ENCODE data around the gene UTS2B.

Gene UTS2B

DNA sequence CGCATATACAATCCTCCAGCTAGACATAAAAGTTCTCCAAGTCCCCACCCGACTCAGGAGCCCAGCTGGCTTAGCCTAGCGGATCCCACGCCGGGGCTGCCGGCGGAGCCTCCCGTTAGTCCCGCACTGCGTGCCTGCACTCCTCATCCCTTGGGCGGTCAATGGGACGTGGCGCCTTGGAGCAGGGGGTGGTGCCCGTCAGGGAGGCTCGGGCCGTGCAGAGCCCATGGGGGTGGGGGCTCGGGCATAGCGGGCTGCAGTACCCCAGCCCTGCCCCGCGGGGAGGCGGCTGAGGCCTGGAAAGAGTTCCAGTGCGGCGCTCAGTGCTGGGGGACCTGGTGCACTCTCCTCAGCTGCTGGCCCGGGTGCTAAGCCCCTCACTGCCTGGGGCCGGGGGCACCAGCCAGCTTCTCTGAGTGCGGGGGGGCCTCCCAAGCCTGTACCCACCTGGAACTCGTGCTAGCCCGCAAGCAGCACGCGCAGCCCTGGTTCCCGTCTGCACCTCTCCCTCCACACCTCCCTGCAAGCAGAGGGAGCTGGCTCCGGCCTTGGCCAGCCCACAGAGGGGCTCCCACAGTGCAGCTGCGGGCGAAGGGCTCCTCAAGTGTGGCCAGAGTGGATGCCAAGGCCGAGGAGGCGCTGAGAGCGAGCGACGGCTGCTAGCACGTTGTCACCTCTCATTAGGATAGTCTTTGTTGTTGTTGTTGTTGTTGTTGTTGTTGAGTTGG, 13.3 kb downstream of the UTS2B start:
- no peak overlapping the region for H3K4me2 ChIP-seq (ENCODE audit: low read length)
- DNase-seq: no peak
- H3K4me1 ChIP-seq (ENCODE audit: control insufficient read depth in 1 of 2, insufficient read depth in 2 of 2, low read length in 2 of 2): peaks cover 0 to 5% of the 10 kb centered on the region in 2 experiments
- WGBS (ENCODE audit: extremely low coverage, insufficient coverage, insufficient read length): no CpG with 5 or more reads among the region's 40 CpGs
- no peaks in the 10 kb centered on the region for H3K36me3 ChIP-seq (ENCODE audit: control insufficient read depth in 1 of 2, insufficient read depth in 2 of 2, low read length in 2 of 2)
- no peaks in the 10 kb centered on the region for H3K9me3 ChIP-seq (ENCODE audit: insufficient read depth, low read depth, low read length)
- no peak overlapping the region for H3K27ac ChIP-seq (ENCODE audit: low read depth, low read length)
- no peak overlapping the region for H3K4me3 ChIP-seq (ENCODE audit: low read depth, low read length)
- H3K9ac ChIP-seq (ENCODE audit: low read length): no peak overlapping the region
- H3K4ac ChIP-seq (ENCODE audit: low read depth, low read length): no peak overlapping the region
- no peak overlapping the region for H2AK5ac ChIP-seq (ENCODE audit: low read length)
- H3K79me1 ChIP-seq (ENCODE audit: low read length): no peaks in the 10 kb centered on the region
- no peak overlapping the region for H3K18ac ChIP-seq (ENCODE audit: low read length)
- no peak overlapping the region for H4K91ac ChIP-seq (ENCODE audit: low read depth, low read length)
- H3K23ac ChIP-seq (ENCODE audit: low read length): no peak overlapping the region
- H4K8ac ChIP-seq (ENCODE audit: low read depth, low read length): no peak overlapping the region
- no peak overlapping the region for H2BK120ac ChIP-seq (ENCODE audit: insufficient read depth, low read length, poor library complexity)
- no peak overlapping the region for H2BK12ac ChIP-seq (ENCODE audit: low read length)
- H2AFZ ChIP-seq (ENCODE audit: insufficient read depth, low read length, poor library complexity): no peak overlapping the region
- H3K14ac ChIP-seq (ENCODE audit: low read length): no peak overlapping the region
- H3K79me2 ChIP-seq (ENCODE audit: control insufficient read depth, insufficient read depth, low read length, poor library complexity): no peaks in the 10 kb centered on the region
- H4K12ac ChIP-seq (ENCODE audit: low read depth, low read length): no peak overlapping the region
- H2BK5ac ChIP-seq (ENCODE audit: low read depth, low read length, poor library complexity): no peak overlapping the region
- H3K27me3 ChIP-seq (ENCODE audit: insufficient read depth, low read length): no peaks in the 10 kb centered on the region

- WGBS (ENCODE audit: extremely low coverage, insufficient coverage, insufficient read length): no CpG with 5 or more reads among the region's 5 CpGs
- no peak overlapping the region for H3K4me2 ChIP-seq (ENCODE audit: low read length)
- H3K79me2 ChIP-seq (ENCODE audit: control insufficient read depth, insufficient read depth, low read length, poor library complexity): no peaks in the 10 kb centered on the region
- no peak overlapping the region for H3K14ac ChIP-seq (ENCODE audit: low read length)
- no peak overlapping the region for H3K27ac ChIP-seq (ENCODE audit: low read depth, low read length)
- H3K9me3 ChIP-seq (ENCODE audit: insufficient read depth, low read depth, low read length): no peaks in the 10 kb centered on the region
- no peak overlapping the region for H3K4ac ChIP-seq (ENCODE audit: low read depth, low read length)
- H3K23ac ChIP-seq (ENCODE audit: low read length): no peak overlapping the region
- H3K79me1 ChIP-seq (ENCODE audit: low read length): no peaks in the 10 kb centered on the region
- H3K4me3 ChIP-seq (ENCODE audit: low read depth, low read length): no peak overlapping the region
- H3K9ac ChIP-seq (ENCODE audit: low read length): no peak overlapping the region
- H2BK5ac ChIP-seq (ENCODE audit: low read depth, low read length, poor library complexity): no peak overlapping the region
- H3K18ac ChIP-seq (ENCODE audit: low read length): no peak overlapping the region
- no peak overlapping the region for H2BK120ac ChIP-seq (ENCODE audit: insufficient read depth, low read length, poor library complexity)
- H2BK12ac ChIP-seq (ENCODE audit: low read length): no peak overlapping the region
- H4K8ac ChIP-seq (ENCODE audit: low read depth, low read length): no peak overlapping the region
- H3K36me3 ChIP-seq (ENCODE audit: control insufficient read depth in 1 of 2, insufficient read depth in 2 of 2, low read length in 2 of 2): no peaks in the 10 kb centered on the region
- no peak overlapping the region for H4K12ac ChIP-seq (ENCODE audit: low read depth, low read length)
- H3K4me1 ChIP-seq (ENCODE audit: control insufficient read depth in 1 of 2, insufficient read depth in 2 of 2, low read length in 2 of 2): peaks cover 0 to 5% of the 10 kb centered on the region in 2 experiments
- H2AK5ac ChIP-seq (ENCODE audit: low read length): no peak overlapping the region
- no peak overlapping the region for H2AFZ ChIP-seq (ENCODE audit: insufficient read depth, low read length, poor library complexity)
- H4K91ac ChIP-seq (ENCODE audit: low read depth, low read length): no peak overlapping the region
- peak in 1 of 2 donors; percentile 24 for DNase-seq
- H3K27me3 ChIP-seq (ENCODE audit: insufficient read depth, low read length): no peaks in the 10 kb centered on the region
Measured at GRCh38 chr3:191314109-191314728, 16.1 kb downstream of the UTS2B start.

DNA sequence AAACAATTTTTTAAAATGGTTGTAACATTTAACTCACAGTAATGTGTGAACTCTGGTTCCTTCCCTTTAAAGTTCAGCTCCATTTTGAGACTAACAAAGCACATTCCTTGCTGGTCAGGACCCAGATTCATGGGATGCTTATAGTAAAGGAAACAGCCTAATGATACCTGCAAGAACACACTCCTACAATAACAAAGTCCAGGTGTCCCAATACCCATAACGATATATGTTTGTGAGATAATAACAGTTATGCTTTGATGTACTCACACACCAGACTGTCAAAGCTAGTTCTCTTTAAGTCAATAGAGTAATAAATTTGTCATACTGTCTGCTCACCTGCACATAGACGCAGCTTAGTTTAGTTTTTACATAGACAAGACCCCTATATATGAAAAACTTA, 17.0 kb downstream of the UTS2B start:
- H3K79me2 ChIP-seq (ENCODE audit: control insufficient read depth, insufficient read depth, low read length, poor library complexity): no peaks in the 10 kb centered on the region
- H3K18ac ChIP-seq (ENCODE audit: low read length): no peak overlapping the region
- no peaks in the 10 kb centered on the region for H3K9me3 ChIP-seq (ENCODE audit: insufficient read depth, low read depth, low read length)
- no peak overlapping the region for H2BK12ac ChIP-seq (ENCODE audit: low read length)
- no peaks in the 10 kb centered on the region for H3K36me3 ChIP-seq (ENCODE audit: control insufficient read depth in 1 of 2, insufficient read depth in 2 of 2, low read length in 2 of 2)
- no peak overlapping the region for H2BK120ac ChIP-seq (ENCODE audit: insufficient read depth, low read length, poor library complexity)
- no peak overlapping the region for H2AFZ ChIP-seq (ENCODE audit: insufficient read depth, low read length, poor library complexity)
- peak in 1 of 2 donors; percentile 11 for DNase-seq
- WGBS (ENCODE audit: extremely low coverage, insufficient coverage, insufficient read length): no CpG with 5 or more reads among the region's 2 CpGs
- no peak overlapping the region for H4K91ac ChIP-seq (ENCODE audit: low read depth, low read length)
- no peak overlapping the region for H2AK5ac ChIP-seq (ENCODE audit: low read length)
- no peaks in the 10 kb centered on the region for H3K27me3 ChIP-seq (ENCODE audit: insufficient read depth, low read length)
- no peak overlapping the region for H3K4me2 ChIP-seq (ENCODE audit: low read length)
- no peak overlapping the region for H3K23ac ChIP-seq (ENCODE audit: low read length)
- H3K79me1 ChIP-seq (ENCODE audit: low read length): no peaks in the 10 kb centered on the region
- H3K14ac ChIP-seq (ENCODE audit: low read length): no peak overlapping the region
- H4K8ac ChIP-seq (ENCODE audit: low read depth, low read length): no peak overlapping the region
- H3K4me1 ChIP-seq (ENCODE audit: control insufficient read depth in 1 of 2, insufficient read depth in 2 of 2, low read length in 2 of 2): peaks cover 0 to 5% of the 10 kb centered on the region in 2 experiments
- no peak overlapping the region for H2BK5ac ChIP-seq (ENCODE audit: low read depth, low read length, poor library complexity)
- H3K9ac ChIP-seq (ENCODE audit: low read length): no peak overlapping the region
- H3K4me3 ChIP-seq (ENCODE audit: low read depth, low read length): no peak overlapping the region
- no peak overlapping the region for H3K4ac ChIP-seq (ENCODE audit: low read depth, low read length)
- H3K27ac ChIP-seq (ENCODE audit: low read depth, low read length): no peak overlapping the region
- no peak overlapping the region for H4K12ac ChIP-seq (ENCODE audit: low read depth, low read length)

GRCh38 chr3:191307341-191307740, 23.0 kb downstream of the UTS2B start:
- H4K91ac ChIP-seq (ENCODE audit: low read depth, low read length): no peak overlapping the region
- no peaks in the 10 kb centered on the region for H3K27me3 ChIP-seq (ENCODE audit: insufficient read depth, low read length)
- H3K27ac ChIP-seq (ENCODE audit: low read depth, low read length): no peak overlapping the region
- no peaks in the 10 kb centered on the region for H3K9me3 ChIP-seq (ENCODE audit: insufficient read depth, low read depth, low read length)
- no peak for DNase-seq
- WGBS (ENCODE audit: extremely low coverage, insufficient coverage, insufficient read length): no CpG with 5 or more reads among the region's 4 CpGs
- no peak overlapping the region for H2BK12ac ChIP-seq (ENCODE audit: low read length)
- H2BK5ac ChIP-seq (ENCODE audit: low read depth, low read length, poor library complexity): no peak overlapping the region
- H4K8ac ChIP-seq (ENCODE audit: low read depth, low read length): no peak overlapping the region
- H3K9ac ChIP-seq (ENCODE audit: low read length): no peak overlapping the region
- no peak overlapping the region for H3K18ac ChIP-seq (ENCODE audit: low read length)
- H3K23ac ChIP-seq (ENCODE audit: low read length): no peak overlapping the region
- no peaks in the 10 kb centered on the region for H3K79me1 ChIP-seq (ENCODE audit: low read length)
- no peak overlapping the region for H3K4me2 ChIP-seq (ENCODE audit: low read length)
- H4K12ac ChIP-seq (ENCODE audit: low read depth, low read length): no peak overlapping the region
- no peak overlapping the region for H2BK120ac ChIP-seq (ENCODE audit: insufficient read depth, low read length, poor library complexity)
- no peak overlapping the region for H2AFZ ChIP-seq (ENCODE audit: insufficient read depth, low read length, poor library complexity)
- no peak overlapping the region for H2AK5ac ChIP-seq (ENCODE audit: low read length)
- H3K4me3 ChIP-seq (ENCODE audit: low read depth, low read length): no peak overlapping the region
- no peaks in the 10 kb centered on the region for H3K79me2 ChIP-seq (ENCODE audit: control insufficient read depth, insufficient read depth, low read length, poor library complexity)
- no peak overlapping the region for H3K14ac ChIP-seq (ENCODE audit: low read length)
- no peaks in the 10 kb centered on the region for H3K4me1 ChIP-seq (ENCODE audit: control insufficient read depth in 1 of 2, insufficient read depth in 2 of 2, low read length in 2 of 2)
- no peaks in the 10 kb centered on the region for H3K36me3 ChIP-seq (ENCODE audit: control insufficient read depth in 1 of 2, insufficient read depth in 2 of 2, low read length in 2 of 2)
- no peak overlapping the region for H3K4ac ChIP-seq (ENCODE audit: low read depth, low read length)
